ENCODE measurements around the gene SLC12A9. TPM values are rescaled to one million over a fixed set of nuclear protein-coding genes. Genes with fewer than 3 reads are reported as not detected.

The SLC12A9 gene
- total and polyA plus RNA-seq, 2 of the 8 experiments (the other 6 are each of a cell fraction or from before 2014, with no cell fraction given) = 31.4 to 40.1 TPM

DNA sequence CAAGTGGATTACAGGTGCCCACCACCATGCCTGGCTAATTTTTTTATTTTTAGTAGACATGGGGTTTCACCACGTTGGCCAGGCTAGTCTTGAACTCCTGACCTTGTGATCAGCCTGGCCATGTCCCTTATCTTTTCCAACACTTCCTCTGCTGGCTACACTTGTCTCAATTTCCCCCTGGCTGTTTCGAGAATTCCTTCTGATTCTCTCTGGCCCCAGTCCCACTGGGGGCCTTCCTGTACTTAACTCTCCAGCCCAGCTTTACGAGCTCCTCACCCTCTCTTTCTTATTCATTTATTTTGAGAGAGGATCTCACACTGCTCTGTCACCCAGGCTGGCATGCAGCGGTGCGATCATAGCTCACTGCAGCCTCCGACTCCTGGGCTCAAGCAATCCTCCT is 33.7 kb upstream of the SLC12A9 start:
- no peak for FAIRE-seq

More for the DNA sequence above, 33.7 kb upstream of the SLC12A9 start:
- no peak overlapping the region for H3K14ac ChIP-seq (ENCODE audit: insufficient read length)
- H3K27ac ChIP-seq (ENCODE audit: low read depth, low read length) = no peak overlapping the region
- H2AK5ac ChIP-seq (ENCODE audit: low read depth, low read length) = no peak overlapping the region
- no peak overlapping the region for H2AFZ ChIP-seq (ENCODE audit: low read length)
- H3K23ac ChIP-seq (ENCODE audit: insufficient read length) = no peak overlapping the region
- H3K18ac ChIP-seq (ENCODE audit: extremely low read depth, low read length) = no peak overlapping the region
- no peaks in the 10 kb centered on the region for H3K9me3 ChIP-seq (ENCODE audit: insufficient read depth in 2 of 2, low read depth in 1 of 2, low read length in 1 of 2)
- H2BK120ac ChIP-seq (replicated peaks; ENCODE audit: low read depth, low read length) = no peak overlapping the region
- H4K91ac ChIP-seq (replicated peaks; ENCODE audit: insufficient read length, low read length) = no peak overlapping the region
- no peaks in the 10 kb centered on the region; the same call in 1 of the 2 replicates for H3K23me2 ChIP-seq (ENCODE audit: low read depth, low read length)
- no peak overlapping the region for H3K9ac ChIP-seq (replicated peaks in 1 of 4; ENCODE audit: extremely low read depth in 1 of 4, low read depth in 3 of 4, low read length in 3 of 4)
- peaks cover 3 to 13% of the 10 kb centered on the region in 2 experiments for H4K20me1 ChIP-seq (replicated peaks in 1 of 2; ENCODE audit: control insufficient read depth in 1 of 2, insufficient read depth in 2 of 2, low read length in 2 of 2)
- WGBS, 2 experiments (ENCODE audit: extremely low coverage in 1 of 2, insufficient coverage in 1 of 2, insufficient read length in 1 of 2, insufficient replicate concordance in 2 of 2, low coverage in 1 of 2, low lambda C conversion rate in 2 of 2, missing lambda C conversion rate in 1 of 2) = 91% methylated on average over 6 of the region's 6 CpGs; no CpG with 5 or more reads in 1 of the 2 experiments
- H3K4ac ChIP-seq (replicated peaks; ENCODE audit: insufficient read length, low read depth, low read length) = no peak overlapping the region
- peaks cover 2% of the 10 kb centered on the region; the same call in 1 of the 2 replicates for H3K79me1 ChIP-seq (ENCODE audit: low read depth, low read length)
- H2BK20ac ChIP-seq (ENCODE audit: low read length) = no peak overlapping the region
- no peak for DNase-seq (ENCODE audit: low read depth in 1 of 2, low spot score in 2 of 2)
- H3K27me3 ChIP-seq (replicated peaks in 1 of 4; ENCODE audit: control insufficient read depth in 3 of 4, extremely low read depth in 1 of 4, insufficient read depth in 3 of 4, low read length in 3 of 4) = no peaks in the 10 kb centered on the region
- H2BK15ac ChIP-seq (ENCODE audit: low read length) = no peak overlapping the region
- H3K4me3 ChIP-seq (ENCODE audit: extremely low read depth in 1 of 4, insufficient read depth in 2 of 4, low read depth in 3 of 4, low read length in 4 of 4) = no peak overlapping the region
- no peak overlapping the region for H3K56ac ChIP-seq (replicated peaks; ENCODE audit: insufficient read length, low read depth, low read length)
- no peak overlapping the region for H2BK5ac ChIP-seq (ENCODE audit: low read depth, low read length)
- no peak overlapping the region for H4K5ac ChIP-seq (ENCODE audit: insufficient read length, low read depth, low read length)
- no peak for TF ChIP-seq HDAC6 (IDR thresholded peaks at IDR 0.05; ENCODE audit: low read depth, low read length)
- TF ChIP-seq, protein P1, sequence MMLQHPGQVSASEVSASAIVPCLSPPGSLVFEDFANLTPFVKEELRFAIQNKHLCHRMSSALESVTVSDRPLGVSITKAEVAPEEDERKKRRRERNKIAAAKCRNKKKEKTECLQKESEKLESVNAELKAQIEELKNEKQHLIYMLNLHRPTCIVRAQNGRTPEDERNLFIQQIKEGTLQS (IDR thresholded peaks at IDR 0.05; ENCODE audit: insufficient read depth, low read depth, low read length) = no peak
- TF ChIP-seq, protein P2, sequence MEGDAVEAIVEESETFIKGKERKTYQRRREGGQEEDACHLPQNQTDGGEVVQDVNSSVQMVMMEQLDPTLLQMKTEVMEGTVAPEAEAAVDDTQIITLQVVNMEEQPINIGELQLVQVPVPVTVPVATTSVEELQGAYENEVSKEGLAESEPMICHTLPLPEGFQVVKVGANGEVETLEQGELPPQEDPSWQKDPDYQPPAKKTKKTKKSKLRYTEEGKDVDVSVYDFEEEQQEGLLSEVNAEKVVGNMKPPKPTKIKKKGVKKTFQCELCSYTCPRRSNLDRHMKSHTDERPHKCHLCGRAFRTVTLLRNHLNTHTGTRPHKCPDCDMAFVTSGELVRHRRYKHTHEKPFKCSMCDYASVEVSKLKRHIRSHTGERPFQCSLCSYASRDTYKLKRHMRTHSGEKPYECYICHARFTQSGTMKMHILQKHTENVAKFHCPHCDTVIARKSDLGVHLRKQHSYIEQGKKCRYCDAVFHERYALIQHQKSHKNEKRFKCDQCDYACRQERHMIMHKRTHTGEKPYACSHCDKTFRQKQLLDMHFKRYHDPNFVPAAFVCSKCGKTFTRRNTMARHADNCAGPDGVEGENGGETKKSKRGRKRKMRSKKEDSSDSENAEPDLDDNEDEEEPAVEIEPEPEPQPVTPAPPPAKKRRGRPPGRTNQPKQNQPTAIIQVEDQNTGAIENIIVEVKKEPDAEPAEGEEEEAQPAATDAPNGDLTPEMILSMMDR (IDR thresholded peaks at IDR 0.05; ENCODE audit: control extremely low read depth in 1 of 3, insufficient read depth in 1 of 3, low read depth in 1 of 3, low read length in 3 of 3) = no peak
- TF ChIP-seq POU5F1 (IDR thresholded peaks at IDR 0.05; ENCODE audit: low read depth, low read length) = no peak
- TF ChIP-seq NANOG (IDR thresholded peaks at IDR 0.05; ENCODE audit: insufficient read depth, low read depth, low read length, poor library complexity, severe bottlenecking) = no peak
- TF ChIP-seq TEAD4 (IDR thresholded peaks at IDR 0.05; ENCODE audit: low read depth, low read length) = no peak
- H3K36me3 ChIP-seq (ENCODE audit: control insufficient read depth in 2 of 4, insufficient read depth in 4 of 4, low read length in 3 of 4) = peaks cover 35 to 95% (median 73%) of the 10 kb centered on the region in 4 experiments; a peak in 7 of 8 replicates
- peaks cover 0 to 5% of the 10 kb centered on the region in 2 experiments; a peak in 1 of 4 replicates for H3K79me2 ChIP-seq (ENCODE audit: control insufficient read depth in 1 of 2, insufficient read depth in 2 of 2, low read length in 2 of 2)
- ChIA-PET CTCF (ENCODE audit: partially characterized antibody) (interaction anchor here (0.8 to 8.7 kb wide), 6 partner anchors 9 to 123 kb away, joined by 3 to 117 read pairs (median 4); partner anchors contain the start of gene EPHB4), POLR2A (ENCODE audit: partially characterized antibody) (interaction anchor here (0.8 to 10.3 kb wide), 5 partner anchors 8 to 112 kb away, joined by 3 to 124 read pairs (median 5); partner anchors contain the start of genes EPHB4 and POP7)
- no peak overlapping the region for H2BK12ac ChIP-seq (ENCODE audit: low read depth, low read length)
- 0 out of 7 replicates have a peak, but pooled peaks cover 0 to under 1% (median 0%) of the 10 kb centered on the region in 4 experiments for H3K4me1 ChIP-seq (replicated peaks in 1 of 4; ENCODE audit: control insufficient read depth in 3 of 4, insufficient read depth in 4 of 4, low read length in 3 of 4)
- no peak overlapping the region for H3K4me2 ChIP-seq (ENCODE audit: insufficient read depth in 1 of 2, low read depth in 2 of 2, low read length in 2 of 2)
- no peak overlapping the region; the same call in 1 of the 2 replicates for H4K8ac ChIP-seq (ENCODE audit: extremely low read depth, insufficient read depth, low read length)
